Measurements from ENCODE around the gene LAMA3.

DNA sequence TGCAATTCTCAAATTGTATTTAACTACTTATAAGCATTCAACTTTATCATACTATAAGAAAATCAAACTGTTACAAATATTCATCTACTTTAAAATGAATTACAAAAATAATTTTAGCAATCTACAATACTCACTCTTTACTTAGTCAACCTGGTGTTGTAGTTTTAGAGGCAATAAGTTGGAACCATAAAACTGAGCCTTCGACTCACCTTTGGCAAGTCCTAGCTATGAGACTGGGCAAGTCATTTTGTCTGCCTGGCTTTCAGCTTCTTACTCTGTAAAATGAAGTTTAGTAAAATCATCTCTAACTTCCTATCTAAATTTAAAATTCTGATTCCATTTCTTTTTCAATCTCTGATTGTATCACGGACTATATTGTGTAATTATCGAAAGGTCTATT lies 161.0 kb downstream of the LAMA3 start:
- TF ChIP-seq, protein P1, sequence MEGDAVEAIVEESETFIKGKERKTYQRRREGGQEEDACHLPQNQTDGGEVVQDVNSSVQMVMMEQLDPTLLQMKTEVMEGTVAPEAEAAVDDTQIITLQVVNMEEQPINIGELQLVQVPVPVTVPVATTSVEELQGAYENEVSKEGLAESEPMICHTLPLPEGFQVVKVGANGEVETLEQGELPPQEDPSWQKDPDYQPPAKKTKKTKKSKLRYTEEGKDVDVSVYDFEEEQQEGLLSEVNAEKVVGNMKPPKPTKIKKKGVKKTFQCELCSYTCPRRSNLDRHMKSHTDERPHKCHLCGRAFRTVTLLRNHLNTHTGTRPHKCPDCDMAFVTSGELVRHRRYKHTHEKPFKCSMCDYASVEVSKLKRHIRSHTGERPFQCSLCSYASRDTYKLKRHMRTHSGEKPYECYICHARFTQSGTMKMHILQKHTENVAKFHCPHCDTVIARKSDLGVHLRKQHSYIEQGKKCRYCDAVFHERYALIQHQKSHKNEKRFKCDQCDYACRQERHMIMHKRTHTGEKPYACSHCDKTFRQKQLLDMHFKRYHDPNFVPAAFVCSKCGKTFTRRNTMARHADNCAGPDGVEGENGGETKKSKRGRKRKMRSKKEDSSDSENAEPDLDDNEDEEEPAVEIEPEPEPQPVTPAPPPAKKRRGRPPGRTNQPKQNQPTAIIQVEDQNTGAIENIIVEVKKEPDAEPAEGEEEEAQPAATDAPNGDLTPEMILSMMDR (IDR thresholded peaks at IDR 0.05), result no peak
- TF ChIP-seq POLR2A (IDR thresholded peaks at IDR 0.05), result no peak
